PFSK-1 (cell line): ENCODE data around the gene MGAT4A.

ENCODE experiments used
- FOXP2 ChIP-seq: optimal IDR thresholded peaks from 2 replicates; pipeline ENCODE3; 2011; ENCODE audit warnings: borderline replicate concordance, control low read depth, inconsistent platforms; ENCODE audit not compliant: insufficient read depth; ENCODE audit errors: extremely low read length, extremely low read depth
- POLR2AphosphoS5 ChIP-seq: IDR thresholded peaks from 2 replicates; pipeline ENCODE4 v1.6.1; 2012; ENCODE audit warnings: low read depth, mild to moderate bottlenecking, control low read depth, low read length, moderate library complexity
- REST ChIP-seq, 2 experiments: IDR thresholded peaks; 2 replicates each; pipeline versions ENCODE4 v1.6.1 to v1.8.0; 2011 to 2012; ENCODE audit warnings: low read depth in 2 of 2, low read length in 2 of 2, control low read depth in 1 of 2, inconsistent platforms in 1 of 2, mild to moderate bottlenecking in 1 of 2, moderate library complexity in 1 of 2; ENCODE audit not compliant: insufficient read depth in 1 of 2
- SIN3A ChIP-seq: IDR thresholded peaks from 2 replicates; pipeline ENCODE4 v1.6.1; 2012; ENCODE audit warnings: mild to moderate bottlenecking, low read length, moderate library complexity, borderline replicate concordance; ENCODE audit not compliant: insufficient read depth
- TAF1 ChIP-seq: IDR thresholded peaks from 2 replicates; pipeline ENCODE4 v1.6.1; 2012; ENCODE audit warnings: low read length, control low read depth, borderline replicate concordance; ENCODE audit not compliant: insufficient read depth

The MGAT4A gene

GRCh38 chr2:98570356-98570755 is 160.6 kb downstream of the MGAT4A start:
- no peak for TF ChIP-seq REST (IDR thresholded peaks at IDR 0.05; ENCODE audit: insufficient read depth in 1 of 2, low read depth in 2 of 2, low read length in 2 of 2)

- TF ChIP-seq TAF1, result no peak
- TF ChIP-seq REST (IDR thresholded peaks at IDR 0.05; ENCODE audit: insufficient read depth in 1 of 2, low read depth in 2 of 2, low read length in 2 of 2), result no peak
- TF ChIP-seq SIN3A, result no peak
- no peak for TF ChIP-seq FOXP2
- no peak for TF ChIP-seq POLR2AphosphoS5
Measured at GRCh38 chr2:98569915-98570314, 161.0 kb downstream of the MGAT4A start.

GRCh38 chr2:98569197-98569793 is 161.6 kb downstream of the MGAT4A start:
- TF ChIP-seq REST (IDR thresholded peaks at IDR 0.05; ENCODE audit: insufficient read depth in 1 of 2, low read depth in 2 of 2, low read length in 2 of 2) (no peak), FOXP2 (no peak), POLR2AphosphoS5 (no peak), TAF1 (no peak), SIN3A (no peak)
